ENCODE data around the gene GARIN5A. TPM values are rescaled to one million over a fixed set of nuclear protein-coding genes. Genes with fewer than 3 reads are reported as not detected.
A peak's percentile ranks its signal among the peaks of the same experiment; 100 is the strongest.

Gene GARIN5A
- total RNA-seq, 3 donors from 2014 or later, result 1.7 to 3.0 (median 2.6) TPM

GRCh38 chr19:50513746-50514345 lies 37.2 kb upstream of the GARIN5A start, which contains the start of gene ASPDH:
ASPDH (minus strand) TSS chr19:50513913; CDS start chr19:50513823, 90 bp downstream.
- H3K4me1 ChIP-seq (ENCODE audit: low read depth), result peaks cover 5% of the 10 kb centered on the region
- ATAC-seq (no peak), DNase-seq (peak in 2 of 3 donors; percentile 23 to 42)
- intact Hi-C loops (cut with DNase I, micrococcal nuclease), result no loop called here
- no peaks in the 10 kb centered on the region for H3K9me3 ChIP-seq
- H3K36me3 ChIP-seq (ENCODE audit: low read depth), result peaks cover 3% of the 10 kb centered on the region
- TF ChIP-seq CTCF (IDR thresholded peaks at IDR 0.05), result no peak
- no peak within 1 kb of the TSS for H3K4me3 ChIP-seq

GRCh38 chr19:50512999-50513745 lies 36.5 kb upstream of the GARIN5A start:
- H3K9me3 ChIP-seq, result no peaks in the 10 kb centered on the region
- no peak for TF ChIP-seq CTCF (IDR thresholded peaks at IDR 0.05)
- DNase-seq, result peak in 2 of 3 donors; percentile 24 to 35
- intact Hi-C loops (cut with DNase I, micrococcal nuclease), result no loop called here
- peaks cover 5% of the 10 kb centered on the region for H3K4me1 ChIP-seq (ENCODE audit: low read depth)
- H3K36me3 ChIP-seq (ENCODE audit: low read depth), result peaks cover 3% of the 10 kb centered on the region
- ATAC-seq, result no peak
- no peak overlapping the region for H3K4me3 ChIP-seq

GRCh38 chr19:50512112-50512998 lies 35.7 kb upstream of the GARIN5A start:
- intact Hi-C loops (cut with DNase I, micrococcal nuclease), result no loop called here
- Histone ChIP-seq H3K36me3 (ENCODE audit: low read depth) (peaks cover 3% of the 10 kb centered on the region), H3K9me3 (no peaks in the 10 kb centered on the region), H3K4me3 (no peak overlapping the region), H3K4me1 (ENCODE audit: low read depth) (peaks cover 5% of the 10 kb centered on the region)
- ATAC-seq (no peak), DNase-seq (peak; percentile 34 to 64 (median 54))
- TF ChIP-seq CTCF (IDR thresholded peaks at IDR 0.05), result no peak

- Histone ChIP-seq H3K4me1 (ENCODE audit: low read depth) (peaks cover 5% of the 10 kb centered on the region), H3K9me3 (no peaks in the 10 kb centered on the region), H3K36me3 (ENCODE audit: low read depth) (peaks cover 3% of the 10 kb centered on the region), H3K4me3 (peak within 1 kb of the TSS; percentile 36)
- ATAC-seq, result peak; percentile 95
- intact Hi-C loops (cut with DNase I, micrococcal nuclease), result no loop called here
- no peak for TF ChIP-seq CTCF (IDR thresholded peaks at IDR 0.05)
- DNase-seq, result peak; percentile 98 to 99 (median 99)
Measured at GRCh38 chr19:50511069-50511822, 34.6 kb upstream of the GARIN5A start, which contains the start of gene JOSD2. JOSD2 (minus strand) TSS chr19:50511191; CDS start chr19:50510431, 760 bp downstream.

GRCh38 chr19:50510700-50511068 lies 34.0 kb upstream of the GARIN5A start:
- Histone ChIP-seq H3K4me1 (ENCODE audit: low read depth) (peaks cover 5% of the 10 kb centered on the region), H3K9me3 (no peaks in the 10 kb centered on the region), H3K36me3 (ENCODE audit: low read depth) (peaks cover 3% of the 10 kb centered on the region), H3K4me3 (peak overlapping the region; percentile 36)
- TF ChIP-seq CTCF (IDR thresholded peaks at IDR 0.05), result no peak
- DNase-seq (no peak), ATAC-seq (no peak)
- intact Hi-C loops (cut with DNase I, micrococcal nuclease), result no loop called here

Data from mucosa of descending colon (tissue), 3 donors.